HEK293 (cell line): ENCODE measurements around the gene CDC37.
A peak's percentile ranks its signal among the peaks of the same experiment; 100 is the strongest.

Experiments
- CTCF ChIA-PET: fragments of 350-600 bp; formaldehyde crosslinking; extraction: SDS; loops from one replicate; lab custom pipeline; 2021; ENCODE audit warnings: antibody characterized with exemption; lab: Yijun Ruan, JAX
- POLR2A ChIA-PET: fragments of 300-600 bp; formaldehyde crosslinking; extraction: SDS; loops from one replicate; lab custom pipeline; 2020; ENCODE audit warnings: antibody characterized with exemption, inconsistent platforms; lab: Yijun Ruan, JAX
- H3K27ac ChIP-seq: fragments of 200-500 bp; sonication (Bioruptor generic); 2 replicates; pipeline ENCODE4 v1.5.1; 2014; ENCODE audit warnings: low read depth, low read length, control low read depth, inconsistent platforms; ENCODE audit errors: extremely low read depth
- H3K36me3 ChIP-seq, 2 experiments: fragments of 200-500 bp in 1 of 2; sonication (Bioruptor generic) in 1 of 2; 1 replicate in 1 of 2; 2 replicates in 1 of 2; pipeline ENCODE4 v1.5.1; 2014 to 2017; ENCODE audit warnings: inconsistent platforms in 2 of 2, low read length in 2 of 2; ENCODE audit not compliant: control insufficient read depth in 2 of 2, insufficient read depth in 1 of 2
- H3K4me1 ChIP-seq: fragments of 200-500 bp; sonication (Bioruptor generic); 2 replicates; pipeline ENCODE4 v1.5.1; 2014; ENCODE audit warnings: mild to moderate bottlenecking, low read length, inconsistent platforms; ENCODE audit not compliant: control insufficient read depth, insufficient read depth
- H3K4me3 ChIP-seq: 2 replicates; pipeline ENCODE4 v1.5.1; 2011; ENCODE audit warnings: low read depth, mild to moderate bottlenecking, control low read depth, low read length, moderate library complexity
- H3K9me3 ChIP-seq: fragments of 200-500 bp; sonication (Bioruptor generic); 2 replicates; pipeline ENCODE4 v1.5.1; 2014; ENCODE audit warnings: low read depth, low read length, inconsistent platforms; ENCODE audit not compliant: control insufficient read depth, insufficient read depth
- KLF16 ChIP-seq: fragments of 450-650 bp; formaldehyde crosslinking; IDR thresholded peaks from 2 replicates; pipeline ENCODE4 v1.5.1; 2017; ENCODE audit warnings: missing biosample characterization, missing genetic modification characterization
- MZF1 ChIP-seq: fragments of 450-650 bp; formaldehyde crosslinking; IDR thresholded peaks from 2 replicates; pipeline ENCODE4 v1.5.1; 2017; ENCODE audit warnings: missing biosample characterization, missing genetic modification characterization, borderline replicate concordance
- SALL2 ChIP-seq: fragments of 450-650 bp; formaldehyde crosslinking; IDR thresholded peaks from 2 replicates; pipeline ENCODE4 v1.5.0; 2017; ENCODE audit warnings: missing biosample characterization, mild to moderate bottlenecking, missing genetic modification characterization, borderline replicate concordance
- SP2 ChIP-seq: fragments of 450-650 bp; formaldehyde crosslinking; IDR thresholded peaks from 2 replicates; pipeline ENCODE4 v1.5.1; 2016; ENCODE audit warnings: missing biosample characterization, missing genetic modification characterization
- ZBTB7A ChIP-seq: fragments of 450-650 bp; formaldehyde crosslinking; IDR thresholded peaks from 2 replicates; pipeline ENCODE4 v1.5.1; 2016; ENCODE audit warnings: low read depth, missing biosample characterization, missing genetic modification characterization
- ZFP3 ChIP-seq: fragments of 450-650 bp; formaldehyde crosslinking; IDR thresholded peaks from 2 replicates; pipeline ENCODE4 v1.5.1; 2016; ENCODE audit warnings: low read depth, missing biosample characterization, missing genetic modification characterization
- ZNF146 ChIP-seq: fragments of 450-650 bp; formaldehyde crosslinking; IDR thresholded peaks from 2 replicates; pipeline ENCODE4 v1.5.1; 2016; ENCODE audit warnings: missing biosample characterization, missing genetic modification characterization
- ZNF169 ChIP-seq: fragments of 450-650 bp; formaldehyde crosslinking; IDR thresholded peaks from 2 replicates; pipeline ENCODE4 v1.5.1; 2016; ENCODE audit warnings: missing biosample characterization, missing genetic modification characterization
- ZNF302 ChIP-seq: fragments of 450-650 bp; formaldehyde crosslinking; IDR thresholded peaks from 2 replicates; pipeline ENCODE4 v1.5.1; 2016; ENCODE audit warnings: missing biosample characterization, missing genetic modification characterization, low read depth
- ZNF354C ChIP-seq: fragments of 450-650 bp; formaldehyde crosslinking; IDR thresholded peaks from 2 replicates; pipeline ENCODE4 v1.5.1; 2016; ENCODE audit warnings: missing biosample characterization, missing genetic modification characterization, low read depth, borderline replicate concordance
- ZNF501 ChIP-seq: fragments of 450-650 bp; formaldehyde crosslinking; IDR thresholded peaks from 2 replicates; pipeline ENCODE4 v1.5.1; 2016; ENCODE audit warnings: missing biosample characterization, missing genetic modification characterization
- ZNF561 ChIP-seq: fragments of 450-650 bp; IDR thresholded peaks from 2 replicates; pipeline ENCODE4 v1.5.1; 2018; ENCODE audit warnings: missing biosample characterization, missing genetic modification characterization, borderline replicate concordance
- ZNF660 ChIP-seq: fragments of 450-650 bp; IDR thresholded peaks from 2 replicates; pipeline ENCODE4 v1.5.1; 2018; ENCODE audit warnings: missing biosample characterization, mild to moderate bottlenecking, missing genetic modification characterization
- TF ChIP-seq, protein P1 (sequence below): fragments of 450-650 bp; IDR thresholded peaks from 2 replicates; pipeline ENCODE4 v1.5.1; 2018; ENCODE audit warnings: missing biosample characterization, mild to moderate bottlenecking, missing genetic modification characterization
- TF ChIP-seq, protein P2 (sequence below): fragments of 450-650 bp; formaldehyde crosslinking; IDR thresholded peaks from 2 replicates; pipeline ENCODE4 v1.5.1; 2016; ENCODE audit warnings: missing biosample characterization, missing genetic modification characterization
- TF ChIP-seq, protein P3 (sequence below): sonication (generic); formaldehyde crosslinking; IDR thresholded peaks from 2 replicates; pipeline ENCODE4 v1.8.1; 2022; ENCODE audit warnings: mild to moderate bottlenecking, moderate library complexity, missing genetic modification reagents
- TF ChIP-seq, protein P4 (sequence below): fragments of 450-650 bp; formaldehyde crosslinking; IDR thresholded peaks from 2 replicates; pipeline ENCODE4 v1.5.1; 2017; ENCODE audit warnings: missing biosample characterization, missing genetic modification characterization
- TF ChIP-seq, protein P5 (sequence below): fragments of 450-650 bp; formaldehyde crosslinking; conservative IDR thresholded peaks from 2 replicates; pipeline ENCODE4 v1.5.1; 2016; ENCODE audit warnings: low read depth, missing biosample characterization, missing genetic modification characterization
- TF ChIP-seq, protein P6 (sequence below): fragments of 450-650 bp; formaldehyde crosslinking; IDR thresholded peaks from 2 replicates; pipeline ENCODE4 v1.5.1; 2017; ENCODE audit warnings: missing biosample characterization, missing genetic modification characterization
- TF ChIP-seq, protein P7 (sequence below): fragments of 450-650 bp; formaldehyde crosslinking; IDR thresholded peaks from 2 replicates; pipeline ENCODE4 v1.5.1; 2016; ENCODE audit warnings: missing biosample characterization, missing genetic modification characterization

CDC37 gene

DNA sequence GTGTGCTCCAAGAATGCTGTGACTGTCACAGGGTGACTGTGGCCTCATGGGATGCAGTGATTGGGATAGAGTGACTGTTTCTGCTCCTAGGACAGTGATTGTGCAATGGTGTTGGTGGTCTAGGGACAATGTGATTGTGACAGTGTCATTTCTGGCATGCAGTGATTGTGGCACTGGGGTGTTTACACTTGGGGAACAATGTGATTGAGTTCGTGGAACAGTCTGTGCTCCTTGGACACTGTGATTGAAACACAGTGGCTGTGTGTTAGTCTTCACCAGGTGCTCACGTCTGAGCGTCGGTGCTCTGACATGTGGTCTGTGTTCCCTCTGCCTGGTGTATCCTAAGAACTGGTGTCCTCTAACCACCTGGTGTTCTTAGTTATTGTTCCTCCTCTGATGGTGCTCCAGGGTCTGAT is 18.7 kb upstream of the CDC37 start (continued):
- TF ChIP-seq ZNF354C (tag by site-specific recombination) (no peak), ZBTB7A (tag by site-specific recombination) (0 out of 2 replicates have a peak, but pooled peaks have one; percentile 15), ZNF501 (tag by site-specific recombination) (no peak), ZNF146 (tag by site-specific recombination) (0 out of 2 replicates have a peak, but pooled peaks have one; percentile 2)
- TF ChIP-seq, protein P1, sequence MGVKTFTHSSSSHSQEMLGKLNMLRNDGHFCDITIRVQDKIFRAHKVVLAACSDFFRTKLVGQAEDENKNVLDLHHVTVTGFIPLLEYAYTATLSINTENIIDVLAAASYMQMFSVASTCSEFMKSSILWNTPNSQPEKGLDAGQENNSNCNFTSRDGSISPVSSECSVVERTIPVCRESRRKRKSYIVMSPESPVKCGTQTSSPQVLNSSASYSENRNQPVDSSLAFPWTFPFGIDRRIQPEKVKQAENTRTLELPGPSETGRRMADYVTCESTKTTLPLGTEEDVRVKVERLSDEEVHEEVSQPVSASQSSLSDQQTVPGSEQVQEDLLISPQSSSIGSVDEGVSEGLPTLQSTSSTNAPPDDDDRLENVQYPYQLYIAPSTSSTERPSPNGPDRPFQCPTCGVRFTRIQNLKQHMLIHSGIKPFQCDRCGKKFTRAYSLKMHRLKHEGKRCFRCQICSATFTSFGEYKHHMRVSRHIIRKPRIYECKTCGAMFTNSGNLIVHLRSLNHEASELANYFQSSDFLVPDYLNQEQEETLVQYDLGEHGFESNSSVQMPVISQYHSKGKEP (tag by site-specific recombination), result no peak
- TF ChIP-seq, protein P2, sequence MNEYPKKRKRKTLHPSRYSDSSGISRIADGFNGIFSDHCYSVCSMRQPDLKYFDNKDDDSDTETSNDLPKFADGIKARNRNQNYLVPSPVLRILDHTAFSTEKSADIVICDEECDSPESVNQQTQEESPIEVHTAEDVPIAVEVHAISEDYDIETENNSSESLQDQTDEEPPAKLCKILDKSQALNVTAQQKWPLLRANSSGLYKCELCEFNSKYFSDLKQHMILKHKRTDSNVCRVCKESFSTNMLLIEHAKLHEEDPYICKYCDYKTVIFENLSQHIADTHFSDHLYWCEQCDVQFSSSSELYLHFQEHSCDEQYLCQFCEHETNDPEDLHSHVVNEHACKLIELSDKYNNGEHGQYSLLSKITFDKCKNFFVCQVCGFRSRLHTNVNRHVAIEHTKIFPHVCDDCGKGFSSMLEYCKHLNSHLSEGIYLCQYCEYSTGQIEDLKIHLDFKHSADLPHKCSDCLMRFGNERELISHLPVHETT (tag by site-specific recombination), result no peak

DNA sequence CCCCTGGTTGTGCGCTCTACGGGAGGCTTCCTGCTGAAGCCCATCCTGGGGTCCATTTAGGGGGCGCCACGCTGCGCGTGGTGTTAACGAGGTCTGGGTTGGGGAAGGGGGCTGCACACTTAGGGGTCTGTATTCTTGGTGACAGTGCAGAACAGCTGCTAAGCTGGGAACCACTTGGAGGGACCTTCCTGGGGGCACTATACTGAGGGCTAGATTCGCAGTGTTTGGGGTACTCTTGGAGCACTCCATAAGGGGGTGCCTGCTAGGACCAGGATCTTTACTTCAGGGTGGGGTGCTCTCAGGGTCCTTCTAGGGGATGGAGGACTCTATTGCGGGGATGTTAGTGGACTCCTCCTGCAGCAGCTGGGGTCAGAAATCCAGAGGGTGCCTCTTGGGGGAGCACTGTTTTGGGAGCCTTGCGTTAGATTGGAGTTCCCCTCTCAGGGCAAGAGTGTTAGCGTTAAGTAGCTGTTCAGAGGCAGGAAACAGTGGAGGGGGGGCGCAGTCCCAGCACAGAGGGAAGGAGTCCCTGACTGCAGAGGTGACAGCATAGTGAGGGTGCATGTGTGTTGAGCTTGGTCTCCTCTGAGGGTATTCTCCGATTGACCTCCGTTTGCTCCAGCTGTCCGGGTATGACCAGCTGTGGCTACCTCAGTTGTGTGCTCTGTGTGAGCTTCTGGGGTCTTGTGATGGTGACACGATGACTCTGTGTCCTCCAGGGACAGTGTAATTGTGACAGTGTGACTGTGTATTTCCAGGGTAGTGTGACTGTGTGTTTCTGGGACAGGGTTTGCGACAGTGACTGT is 18.1 kb upstream of the CDC37 start:
- ChIA-PET POLR2A (interaction anchor here (1.1 to 2.1 kb wide), 3 partner anchors 18 to 41 kb away, joined by 3 to 7 read pairs (median 3); partner anchors contain the start of genes CDC37 and TYK2), CTCF (interaction anchor here (0.5 to 1.1 kb wide), 9 partner anchors 8 to 475 kb away, joined by 3 to 5 read pairs (median 4); partner anchors contain the start of gene CDC37)
- Histone ChIP-seq H3K9me3 (no peaks in the 10 kb centered on the region), H3K4me3 (peak overlapping the region; percentile 22), H3K4me1 (0 out of 2 replicates have a peak, but pooled peaks cover 8% of the 10 kb centered on the region), H3K27ac (no peak overlapping the region), H3K36me3 (no peaks in the 10 kb centered on the region)
- TF ChIP-seq ZNF660 (tag by site-specific recombination) (no peak), MZF1 (no peak), ZNF169 (tag by site-specific recombination) (no peak), ZFP3 (tag by site-specific recombination) (no peak), ZNF561 (tag by site-specific recombination) (no peak), ZNF302 (no peak), KLF16 (tag by site-specific recombination) (0 out of 2 replicates have a peak, but pooled peaks have one; percentile 6), SP2 (tag by site-specific recombination) (no peak), SALL2 (no peak)
- TF ChIP-seq, protein P3, sequence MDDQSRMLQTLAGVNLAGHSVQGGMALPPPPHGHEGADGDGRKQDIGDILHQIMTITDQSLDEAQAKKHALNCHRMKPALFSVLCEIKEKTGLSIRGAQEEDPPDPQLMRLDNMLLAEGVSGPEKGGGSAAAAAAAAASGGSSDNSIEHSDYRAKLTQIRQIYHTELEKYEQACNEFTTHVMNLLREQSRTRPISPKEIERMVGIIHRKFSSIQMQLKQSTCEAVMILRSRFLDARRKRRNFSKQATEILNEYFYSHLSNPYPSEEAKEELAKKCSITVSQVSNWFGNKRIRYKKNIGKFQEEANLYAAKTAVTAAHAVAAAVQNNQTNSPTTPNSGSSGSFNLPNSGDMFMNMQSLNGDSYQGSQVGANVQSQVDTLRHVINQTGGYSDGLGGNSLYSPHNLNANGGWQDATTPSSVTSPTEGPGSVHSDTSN (CRISPR knock-in tag), result no peak
- TF ChIP-seq, protein P4, sequence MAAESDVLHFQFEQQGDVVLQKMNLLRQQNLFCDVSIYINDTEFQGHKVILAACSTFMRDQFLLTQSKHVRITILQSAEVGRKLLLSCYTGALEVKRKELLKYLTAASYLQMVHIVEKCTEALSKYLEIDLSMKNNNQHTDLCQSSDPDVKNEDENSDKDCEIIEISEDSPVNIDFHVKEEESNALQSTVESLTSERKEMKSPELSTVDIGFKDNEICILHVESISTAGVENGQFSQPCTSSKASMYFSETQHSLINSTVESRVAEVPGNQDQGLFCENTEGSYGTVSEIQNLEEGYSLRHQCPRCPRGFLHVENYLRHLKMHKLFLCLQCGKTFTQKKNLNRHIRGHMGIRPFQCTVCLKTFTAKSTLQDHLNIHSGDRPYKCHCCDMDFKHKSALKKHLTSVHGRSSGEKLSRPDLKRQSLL (tag by site-specific recombination), result no peak
- TF ChIP-seq, protein P5, sequence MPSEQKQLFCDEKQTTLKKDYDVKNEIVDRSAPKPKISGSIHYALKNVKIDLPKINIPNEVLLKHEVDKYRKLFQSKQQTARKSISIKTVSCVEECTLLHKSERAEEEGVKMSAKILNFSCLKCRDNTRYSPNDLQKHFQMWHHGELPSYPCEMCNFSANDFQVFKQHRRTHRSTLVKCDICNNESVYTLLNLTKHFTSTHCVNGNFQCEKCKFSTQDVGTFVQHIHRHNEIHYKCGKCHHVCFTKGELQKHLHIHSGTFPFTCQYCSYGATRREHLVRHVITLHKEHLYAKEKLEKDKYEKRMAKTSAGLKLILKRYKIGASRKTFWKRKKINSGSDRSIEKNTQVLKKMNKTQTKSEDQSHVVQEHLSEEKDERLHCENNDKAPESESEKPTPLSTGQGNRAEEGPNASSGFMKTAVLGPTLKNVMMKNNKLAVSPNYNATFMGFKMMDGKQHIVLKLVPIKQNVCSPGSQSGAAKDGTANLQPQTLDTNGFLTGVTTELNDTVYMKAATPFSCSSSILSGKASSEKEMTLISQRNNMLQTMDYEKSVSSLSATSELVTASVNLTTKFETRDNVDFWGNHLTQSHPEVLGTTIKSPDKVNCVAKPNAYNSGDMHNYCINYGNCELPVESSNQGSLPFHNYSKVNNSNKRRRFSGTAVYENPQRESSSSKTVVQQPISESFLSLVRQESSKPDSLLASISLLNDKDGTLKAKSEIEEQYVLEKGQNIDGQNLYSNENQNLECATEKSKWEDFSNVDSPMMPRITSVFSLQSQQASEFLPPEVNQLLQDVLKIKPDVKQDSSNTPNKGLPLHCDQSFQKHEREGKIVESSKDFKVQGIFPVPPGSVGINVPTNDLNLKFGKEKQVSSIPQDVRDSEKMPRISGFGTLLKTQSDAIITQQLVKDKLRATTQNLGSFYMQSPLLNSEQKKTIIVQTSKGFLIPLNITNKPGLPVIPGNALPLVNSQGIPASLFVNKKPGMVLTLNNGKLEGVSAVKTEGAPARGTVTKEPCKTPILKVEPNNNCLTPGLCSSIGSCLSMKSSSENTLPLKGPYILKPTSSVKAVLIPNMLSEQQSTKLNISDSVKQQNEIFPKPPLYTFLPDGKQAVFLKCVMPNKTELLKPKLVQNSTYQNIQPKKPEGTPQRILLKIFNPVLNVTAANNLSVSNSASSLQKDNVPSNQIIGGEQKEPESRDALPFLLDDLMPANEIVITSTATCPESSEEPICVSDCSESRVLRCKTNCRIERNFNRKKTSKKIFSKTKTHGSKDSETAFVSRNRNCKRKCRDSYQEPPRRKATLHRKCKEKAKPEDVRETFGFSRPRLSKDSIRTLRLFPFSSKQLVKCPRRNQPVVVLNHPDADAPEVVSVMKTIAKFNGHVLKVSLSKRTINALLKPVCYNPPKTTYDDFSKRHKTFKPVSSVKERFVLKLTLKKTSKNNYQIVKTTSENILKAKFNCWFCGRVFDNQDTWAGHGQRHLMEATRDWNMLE (tag by site-specific recombination), result no peak
- TF ChIP-seq, protein P6, sequence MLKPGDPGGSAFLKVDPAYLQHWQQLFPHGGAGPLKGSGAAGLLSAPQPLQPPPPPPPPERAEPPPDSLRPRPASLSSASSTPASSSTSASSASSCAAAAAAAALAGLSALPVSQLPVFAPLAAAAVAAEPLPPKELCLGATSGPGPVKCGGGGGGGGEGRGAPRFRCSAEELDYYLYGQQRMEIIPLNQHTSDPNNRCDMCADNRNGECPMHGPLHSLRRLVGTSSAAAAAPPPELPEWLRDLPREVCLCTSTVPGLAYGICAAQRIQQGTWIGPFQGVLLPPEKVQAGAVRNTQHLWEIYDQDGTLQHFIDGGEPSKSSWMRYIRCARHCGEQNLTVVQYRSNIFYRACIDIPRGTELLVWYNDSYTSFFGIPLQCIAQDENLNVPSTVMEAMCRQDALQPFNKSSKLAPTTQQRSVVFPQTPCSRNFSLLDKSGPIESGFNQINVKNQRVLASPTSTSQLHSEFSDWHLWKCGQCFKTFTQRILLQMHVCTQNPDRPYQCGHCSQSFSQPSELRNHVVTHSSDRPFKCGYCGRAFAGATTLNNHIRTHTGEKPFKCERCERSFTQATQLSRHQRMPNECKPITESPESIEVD (tag by site-specific recombination), result no peak
- TF ChIP-seq, protein P7, sequence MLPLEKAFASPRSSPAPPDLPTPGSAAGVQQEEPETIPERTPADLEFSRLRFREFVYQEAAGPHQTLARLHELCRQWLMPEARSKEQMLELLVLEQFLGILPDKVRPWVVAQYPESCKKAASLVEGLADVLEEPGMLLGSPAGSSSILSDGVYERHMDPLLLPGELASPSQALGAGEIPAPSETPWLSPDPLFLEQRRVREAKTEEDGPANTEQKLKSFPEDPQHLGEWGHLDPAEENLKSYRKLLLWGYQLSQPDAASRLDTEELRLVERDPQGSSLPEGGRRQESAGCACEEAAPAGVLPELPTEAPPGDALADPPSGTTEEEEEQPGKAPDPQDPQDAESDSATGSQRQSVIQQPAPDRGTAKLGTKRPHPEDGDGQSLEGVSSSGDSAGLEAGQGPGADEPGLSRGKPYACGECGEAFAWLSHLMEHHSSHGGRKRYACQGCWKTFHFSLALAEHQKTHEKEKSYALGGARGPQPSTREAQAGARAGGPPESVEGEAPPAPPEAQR, result 0 out of 2 replicates have a peak, but pooled peaks have one; percentile 3
